GM04504 (cell line): ENCODE data around the gene ENPP5.
"Not testable (repeated sequence)": the region's sequence is repeated elsewhere in the genome, so short reads cannot be mapped to it uniquely, and the experiment has no call there.

ENCODE experiments used
- DNase-seq: peaks from one replicate; pipeline ENCODE4 v3.0.0-alpha.2; 2012; ENCODE audit warnings: low read depth

ENPP5 gene

DNA sequence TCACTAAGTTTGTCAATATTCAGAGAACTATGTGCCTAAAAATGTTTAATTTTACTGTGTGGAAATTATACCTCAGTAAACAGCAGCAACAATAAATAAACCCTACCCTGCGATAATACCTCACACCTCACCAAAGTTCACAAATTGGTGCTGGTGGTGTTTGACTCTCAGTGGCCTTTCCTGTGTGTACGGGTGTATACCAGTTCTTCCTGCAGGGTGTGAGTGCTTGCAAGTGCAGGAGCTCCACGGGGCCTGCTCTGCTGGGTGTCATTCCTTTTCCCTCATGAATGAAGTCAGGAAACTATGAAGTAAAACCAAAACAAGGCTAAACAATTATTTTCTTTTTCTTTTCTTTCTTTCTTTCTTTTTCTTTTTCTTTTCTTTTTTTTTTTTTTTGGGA is 4.1 kb upstream of the ENPP5 start:
- no peak for DNase-seq

DNA sequence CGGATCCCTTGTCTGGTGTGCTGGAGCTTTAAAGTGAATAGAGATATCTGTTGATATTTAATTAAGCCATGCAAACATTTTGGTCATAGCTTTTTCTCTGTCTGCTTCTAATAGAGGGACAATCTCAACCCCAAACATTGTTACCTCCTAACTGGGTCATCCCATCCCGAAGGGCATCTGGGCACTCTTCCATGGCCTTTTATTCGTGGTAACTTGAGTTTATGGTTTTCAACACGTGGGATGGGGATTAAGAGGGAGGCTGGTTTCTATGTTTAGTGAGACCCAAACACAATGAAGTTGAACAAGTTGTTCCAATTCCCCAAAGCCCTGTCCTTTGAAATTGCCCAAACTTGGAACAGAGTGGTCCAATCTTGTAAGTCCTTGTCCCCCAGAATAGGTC is 1.4 kb upstream of the ENPP5 start:
- no peak for DNase-seq

DNA sequence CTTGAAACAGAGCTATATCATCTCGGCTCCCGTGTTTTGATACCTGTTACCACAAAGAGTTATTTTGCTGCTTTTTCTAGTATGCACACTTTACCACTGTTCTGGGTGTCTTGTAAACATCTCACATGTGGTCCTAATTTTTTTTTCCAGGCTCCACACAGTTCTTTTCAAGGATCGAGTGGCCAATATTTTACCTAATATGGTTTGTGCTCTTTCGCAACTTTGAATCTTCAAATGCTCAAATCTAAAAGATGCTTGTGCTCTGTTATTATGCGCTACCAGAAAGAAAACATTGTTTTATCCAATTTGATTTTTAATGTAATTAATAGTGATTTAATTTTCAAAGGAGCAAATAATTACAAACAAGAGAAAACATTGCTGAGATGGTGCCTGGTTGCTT is 10.7 kb downstream of the ENPP5 start:
- DNase-seq = no peak

DNA sequence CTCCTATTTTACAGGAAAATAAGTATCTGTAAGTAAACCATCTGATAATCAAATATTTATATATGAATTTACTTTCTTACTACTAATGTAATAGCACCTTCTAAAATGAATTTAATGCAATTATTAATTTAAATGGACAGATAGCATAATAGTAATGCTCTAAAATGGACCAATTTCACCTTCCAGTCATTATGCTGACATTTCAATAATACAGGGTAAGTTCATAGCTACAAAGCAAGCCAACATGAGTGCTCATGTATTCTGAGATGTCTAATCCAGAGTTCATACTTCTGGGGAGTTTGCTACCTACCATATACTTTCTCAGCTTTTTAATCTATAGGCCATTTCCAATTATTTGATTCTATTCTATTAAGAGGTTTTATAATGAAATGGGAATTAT is 11.6 kb downstream of the ENPP5 start:
- no peak for DNase-seq

DNA sequence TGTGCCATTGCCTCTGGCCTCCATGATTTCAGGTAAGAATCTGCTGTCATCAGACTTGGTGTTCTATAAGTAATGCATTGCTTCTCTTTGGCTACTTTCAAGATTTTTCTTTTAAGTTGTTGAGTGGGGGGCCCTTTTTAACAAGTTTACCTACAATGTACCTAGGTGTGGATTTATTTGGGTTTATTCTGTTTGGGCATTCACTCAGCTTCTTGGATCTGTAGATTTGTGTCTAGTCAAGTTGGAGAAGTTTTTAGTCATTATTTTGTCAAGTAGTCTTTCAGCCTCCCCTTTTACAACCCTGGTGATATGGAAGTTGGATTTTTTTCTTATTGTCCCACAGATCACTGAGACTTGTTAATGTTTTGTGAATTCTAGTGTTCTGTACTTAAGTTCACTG is 14.1 kb downstream of the ENPP5 start:
- DNase-seq = no peak

DNA sequence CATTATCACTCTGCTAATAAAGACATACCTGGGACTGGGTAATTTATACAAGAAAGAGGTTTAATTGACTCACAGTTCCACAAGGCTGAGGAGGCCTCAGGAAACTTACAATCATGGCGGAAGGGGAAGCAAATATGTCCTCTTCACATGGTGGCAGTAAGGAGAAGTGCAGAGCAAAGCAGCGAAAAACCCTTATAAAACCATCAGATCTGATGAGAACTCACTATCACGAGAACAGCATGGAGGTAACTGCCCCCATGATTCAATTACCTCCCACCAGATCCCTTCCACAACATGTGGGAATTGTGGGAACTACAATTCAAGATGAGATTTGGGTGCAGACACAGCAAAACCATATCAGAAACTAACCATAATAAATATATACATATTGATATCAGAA is 21.7 kb downstream of the ENPP5 start:
- DNase-seq = not testable (repeated sequence)

DNA sequence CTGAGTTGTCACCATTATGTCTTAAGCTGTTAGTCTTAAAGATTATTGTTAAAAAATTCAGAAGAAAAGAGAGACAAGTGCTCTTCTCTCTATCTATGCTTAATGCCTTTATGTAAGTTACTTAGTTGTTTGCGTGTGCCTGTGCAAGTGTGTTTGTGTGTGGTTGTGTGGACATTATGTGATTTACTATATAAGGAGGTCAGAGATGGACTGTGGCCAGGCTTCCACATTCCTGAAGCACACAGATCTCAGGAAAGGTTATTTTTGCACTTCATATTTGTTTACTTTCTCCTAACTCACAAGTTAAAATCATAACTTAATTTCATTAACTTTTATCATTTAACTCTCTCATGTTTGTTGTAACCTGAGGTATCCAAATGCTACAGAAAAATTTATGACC is 26.5 kb downstream of the ENPP5 start:
- no peak for DNase-seq

DNA sequence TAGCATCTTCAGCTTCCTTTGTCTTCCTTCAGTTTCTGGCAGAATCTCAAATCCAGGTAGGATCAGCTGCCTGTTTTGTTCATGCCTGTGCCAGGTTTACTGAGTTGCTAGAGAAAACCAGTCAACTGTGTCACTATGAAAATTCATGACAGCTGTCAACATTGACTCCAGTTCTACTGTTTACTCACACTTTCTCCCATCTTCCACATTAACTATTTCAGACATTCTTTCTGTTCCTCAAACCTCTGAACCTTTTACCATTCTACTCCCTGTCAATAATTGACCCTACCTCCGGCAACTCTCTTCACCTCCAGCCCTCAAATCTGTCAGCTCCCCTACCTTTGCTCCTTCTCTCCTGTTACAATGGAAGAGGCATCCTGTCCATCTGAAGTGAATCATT is 32.5 kb downstream of the ENPP5 start:
- no peak for DNase-seq

DNA sequence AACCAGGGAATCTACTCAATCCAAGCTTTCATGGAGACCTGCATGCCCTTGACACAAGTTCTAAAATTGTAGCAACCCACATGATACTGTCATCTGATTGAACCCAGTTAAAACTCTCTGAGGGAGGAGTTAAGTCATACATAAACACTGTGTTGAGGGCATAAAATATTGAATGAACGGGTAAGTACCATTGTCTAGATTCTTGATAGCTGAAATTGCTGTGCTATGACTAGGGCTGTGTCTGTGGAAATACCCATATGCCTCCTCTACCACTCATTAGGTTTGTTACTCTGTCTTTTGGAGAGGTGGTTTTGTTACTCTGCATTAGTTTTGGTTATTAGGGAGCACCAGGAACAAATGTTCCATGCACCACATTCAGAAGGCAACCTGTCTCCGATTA is 33.4 kb downstream of the ENPP5 start:
- DNase-seq = no peak

DNA sequence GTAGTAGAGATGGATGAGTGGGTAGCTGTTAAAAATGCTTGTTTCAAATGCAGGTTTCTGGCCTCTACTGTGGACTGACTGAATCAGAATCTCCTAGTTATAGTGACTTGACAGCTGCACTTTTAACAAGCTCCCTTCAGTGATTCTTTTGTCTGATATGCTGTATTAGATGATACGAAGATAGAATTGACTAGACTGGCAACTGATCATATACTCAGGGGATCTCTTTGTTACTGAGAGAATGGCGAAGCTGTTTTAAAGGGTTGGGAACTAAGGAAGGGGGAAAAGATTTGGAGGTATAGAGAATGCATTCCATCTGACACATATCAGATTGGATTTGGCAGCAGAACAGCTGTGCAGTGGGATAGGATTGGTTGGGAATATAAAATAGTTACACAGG is 33.9 kb downstream of the ENPP5 start:
- no peak for DNase-seq

DNA sequence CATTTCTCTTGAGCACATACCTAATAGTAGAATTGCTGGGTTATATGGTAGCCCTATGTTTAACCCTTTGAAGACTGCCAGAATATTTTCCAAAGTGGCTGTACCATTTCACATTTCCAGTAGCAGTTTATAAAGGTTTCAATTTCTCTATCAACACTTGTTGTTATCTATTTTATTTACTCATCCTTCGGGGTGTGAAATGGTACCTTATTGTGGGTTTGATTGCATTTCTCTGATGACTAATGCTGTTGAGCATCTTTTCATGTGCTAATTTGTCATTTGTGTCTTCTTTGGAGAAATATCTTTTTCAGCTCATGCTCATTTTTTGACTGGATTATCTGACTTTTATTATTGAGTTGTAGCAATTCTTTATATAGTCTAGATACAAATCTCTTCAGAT is 35.6 kb downstream of the ENPP5 start:
- DNase-seq = no peak

DNA sequence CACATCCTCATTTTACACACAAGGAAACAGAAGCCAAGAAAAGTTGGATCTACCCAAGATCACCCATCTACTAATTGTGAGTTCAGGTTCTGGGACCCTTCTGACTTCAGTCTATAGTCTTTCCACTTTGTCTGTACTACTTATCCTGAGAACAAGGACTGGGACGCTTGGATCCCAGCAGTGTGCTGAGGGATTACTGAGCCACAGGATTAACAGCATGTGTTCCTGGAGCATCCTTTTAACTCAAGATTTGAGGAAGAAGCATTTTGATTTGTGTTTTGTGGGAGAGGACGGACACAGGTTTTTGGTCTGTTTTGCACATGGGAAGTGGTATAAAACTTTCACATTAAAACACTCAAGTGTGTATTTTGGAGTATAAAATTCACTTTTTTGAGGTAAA is 36.6 kb downstream of the ENPP5 start:
- DNase-seq = no peak

DNA sequence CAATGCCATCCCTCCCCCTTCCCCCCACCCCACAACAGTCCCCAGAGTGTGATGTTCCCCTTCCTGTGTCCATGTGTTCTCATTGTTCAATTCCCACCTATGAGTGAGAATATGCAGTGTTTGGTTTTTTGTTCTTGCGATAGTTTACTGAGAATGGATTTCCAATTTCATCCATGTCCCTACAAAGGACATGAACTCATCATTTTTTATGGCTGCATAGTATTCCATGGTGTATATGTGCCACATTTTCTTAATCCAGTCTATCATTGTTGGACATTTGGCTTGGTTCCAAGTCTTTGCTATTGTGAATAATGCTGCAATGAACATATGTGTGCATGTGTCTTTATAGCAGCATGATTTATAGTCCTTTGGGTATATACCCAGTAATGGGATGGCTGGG is 39.5 kb downstream of the ENPP5 start:
- not testable (repeated sequence) for DNase-seq

DNA sequence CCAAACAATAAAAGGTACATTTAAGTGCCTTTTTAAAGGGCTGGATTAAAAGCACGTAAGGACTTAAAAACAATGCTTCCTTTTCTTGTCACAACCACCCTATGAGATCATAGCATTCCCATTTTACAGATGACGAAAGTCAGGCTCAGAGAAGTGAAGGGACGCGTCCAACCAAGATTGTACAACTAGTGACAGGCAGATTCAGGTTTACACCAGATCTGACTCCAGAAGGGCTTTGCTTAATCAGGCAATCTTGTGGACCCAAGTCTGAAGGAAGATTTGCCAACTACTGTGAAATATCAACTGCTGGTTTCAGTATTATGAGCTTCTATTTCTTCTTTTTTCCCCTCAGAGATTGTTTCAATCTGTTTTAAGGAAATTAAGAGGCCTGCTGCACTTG is 40.1 kb downstream of the ENPP5 start:
- DNase-seq = no peak

DNA sequence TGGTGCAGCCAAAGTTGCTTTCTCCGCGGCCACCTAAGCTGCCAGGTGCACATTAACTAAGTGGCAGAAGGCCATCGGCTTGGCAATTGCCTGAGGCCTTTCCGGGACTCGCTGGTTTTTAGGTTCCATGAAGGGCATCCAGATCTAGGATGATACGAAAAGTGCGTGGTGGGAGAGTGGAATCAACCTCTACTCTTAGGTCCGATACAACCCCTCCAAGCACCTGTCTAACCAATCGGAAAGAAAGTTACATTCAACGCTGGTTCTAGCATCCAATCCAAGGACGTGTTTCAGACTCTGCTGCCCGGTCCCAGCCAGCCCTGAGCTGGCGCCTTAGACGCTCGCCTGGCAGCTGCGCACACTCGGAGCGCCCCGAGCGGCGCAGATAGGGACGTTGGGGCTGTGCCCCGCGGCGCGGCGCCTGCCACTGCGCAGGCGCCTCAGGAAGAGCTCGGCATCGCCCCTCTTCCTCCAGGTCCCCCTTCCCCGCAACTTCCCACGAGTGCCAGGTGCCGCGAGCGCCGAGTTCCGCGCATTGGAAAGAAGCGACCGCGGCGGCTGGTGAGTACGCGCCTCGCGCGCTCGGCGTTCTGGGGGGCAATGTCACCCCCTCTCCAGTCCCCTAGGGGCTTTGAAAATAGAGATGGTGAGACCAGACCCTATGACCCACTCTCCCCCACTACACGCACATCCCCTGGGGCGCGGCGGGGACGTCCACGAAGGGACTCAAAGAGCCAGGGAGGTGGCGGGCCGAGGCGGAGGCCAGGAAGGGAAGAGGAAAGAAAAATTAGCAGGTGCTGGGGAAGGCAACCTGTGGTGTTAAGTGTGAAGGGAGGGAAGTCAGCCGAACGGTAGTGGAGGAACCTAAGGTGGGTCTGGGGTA is 40.9 kb downstream of the ENPP5 start, which contains the start of gene ENPP4:
ENPP4 (plus strand) TSS at position 361 of the 883 bp plus-strand sequence. CDS start 9,595 bp downstream, outside the sequence.
- DNase-seq = peak; percentile 28

DNA sequence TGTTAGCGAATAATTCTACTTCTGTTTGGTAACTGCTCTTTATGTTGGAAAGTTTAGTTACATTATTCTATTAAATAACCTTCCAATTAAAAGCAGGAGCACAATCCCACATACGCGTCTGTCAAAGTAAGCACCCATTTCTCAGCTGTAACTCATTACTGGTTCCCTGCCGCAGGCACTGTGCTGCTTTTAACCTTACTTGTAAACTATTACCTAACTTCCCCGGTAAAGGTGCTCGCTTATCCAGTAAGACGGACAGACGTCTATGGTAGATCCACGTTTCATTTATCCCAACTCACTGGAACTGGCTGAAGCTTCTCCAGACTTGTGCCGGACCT is 41.5 kb downstream of the ENPP5 start:
- no peak for DNase-seq

DNA sequence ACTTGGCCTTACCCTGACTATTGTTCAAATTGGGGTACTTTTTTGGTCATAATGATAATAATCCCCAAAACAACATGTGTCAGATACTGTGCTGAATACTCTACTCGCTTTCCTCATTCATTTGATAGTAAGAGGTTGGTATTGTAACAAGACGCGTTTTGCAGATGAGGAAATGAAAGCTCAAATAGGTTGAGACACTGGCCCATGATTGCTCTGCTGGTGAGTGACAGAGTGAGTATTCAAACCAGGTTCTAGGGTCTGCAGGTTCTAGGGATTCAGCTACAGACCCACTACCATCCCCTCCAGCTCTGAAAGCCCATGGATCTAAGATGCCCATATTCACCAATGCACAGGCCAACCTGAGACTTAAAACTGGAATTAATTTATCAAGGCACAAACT is 42.3 kb downstream of the ENPP5 start:
- DNase-seq = no peak

DNA sequence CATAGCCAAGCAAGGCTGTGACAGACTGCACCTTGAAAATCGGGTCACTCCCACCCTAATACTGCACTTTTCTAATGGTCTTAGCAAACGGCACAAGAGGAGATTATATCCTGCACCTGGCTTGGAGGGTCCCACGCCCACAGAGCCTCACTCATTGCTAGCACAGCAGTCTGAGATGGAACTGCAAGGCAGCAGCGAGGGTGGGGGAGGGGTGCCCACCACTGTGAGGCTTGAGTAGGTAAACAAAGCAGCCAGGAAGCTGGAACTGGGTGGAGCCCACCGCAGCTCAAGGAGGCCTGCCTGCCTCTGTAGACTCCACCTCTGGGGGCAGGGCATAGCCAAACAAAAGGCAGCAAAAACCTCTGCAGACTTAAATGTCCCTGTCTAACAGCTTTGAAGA is 51.1 kb downstream of the ENPP5 start:
- not testable (repeated sequence) for DNase-seq

DNA sequence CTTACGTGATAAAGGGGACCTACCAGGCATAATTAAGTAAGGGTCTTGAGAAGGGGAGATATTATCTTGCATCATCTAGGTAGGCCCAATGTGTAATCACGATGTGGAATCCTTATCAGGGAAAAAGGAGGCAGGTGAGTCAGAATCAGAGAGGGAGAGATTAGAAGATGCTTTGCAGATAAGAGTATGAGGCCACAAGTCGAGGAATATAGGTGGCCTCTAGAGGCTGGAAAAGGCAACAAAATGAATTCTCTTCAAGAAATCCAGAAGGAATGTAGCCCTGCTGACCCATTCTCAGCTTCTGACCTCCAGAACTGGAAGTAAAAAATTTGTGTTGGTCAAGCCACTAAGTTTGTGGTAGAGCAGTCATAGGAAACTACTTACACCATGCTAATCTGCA is 51.9 kb downstream of the ENPP5 start:
- DNase-seq = no peak

DNA sequence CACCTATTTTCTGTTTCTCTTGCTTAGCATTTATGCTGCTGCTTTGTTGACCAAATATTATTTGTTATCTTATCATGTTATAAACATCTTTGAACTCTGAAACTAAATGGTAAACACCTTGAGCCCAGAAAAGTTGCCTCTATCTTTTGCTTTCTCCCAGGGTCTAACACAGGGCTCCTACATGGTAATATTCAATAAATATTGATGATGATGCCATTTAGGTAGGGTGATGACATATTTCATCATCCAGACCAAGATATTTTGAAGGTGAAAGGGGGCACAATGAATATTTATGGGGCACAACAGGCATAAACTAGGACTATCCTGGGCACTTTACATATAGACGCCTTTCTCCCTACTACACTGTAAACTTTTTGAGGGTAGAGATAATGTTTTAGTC is 52.6 kb downstream of the ENPP5 start:
- no peak for DNase-seq

DNA sequence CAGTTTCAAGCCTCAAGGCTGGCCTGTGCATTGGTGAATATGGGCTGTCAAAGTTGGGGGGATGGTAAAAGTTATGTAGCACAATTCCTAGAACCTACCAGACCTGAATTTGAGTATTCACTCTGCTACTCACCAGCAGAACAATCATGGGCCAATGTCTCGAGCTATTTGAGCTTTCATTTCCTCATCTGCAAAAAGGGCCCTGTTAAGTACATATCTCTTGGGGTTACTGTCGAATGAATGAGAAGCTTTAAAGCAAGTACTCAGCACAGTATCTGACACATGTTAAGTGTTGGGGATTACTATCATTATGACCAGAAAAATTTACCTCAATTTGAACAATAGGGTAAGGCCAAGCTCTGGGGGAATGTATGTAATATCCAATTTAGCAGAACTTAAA is 54.5 kb downstream of the ENPP5 start:
- no peak for DNase-seq

DNA sequence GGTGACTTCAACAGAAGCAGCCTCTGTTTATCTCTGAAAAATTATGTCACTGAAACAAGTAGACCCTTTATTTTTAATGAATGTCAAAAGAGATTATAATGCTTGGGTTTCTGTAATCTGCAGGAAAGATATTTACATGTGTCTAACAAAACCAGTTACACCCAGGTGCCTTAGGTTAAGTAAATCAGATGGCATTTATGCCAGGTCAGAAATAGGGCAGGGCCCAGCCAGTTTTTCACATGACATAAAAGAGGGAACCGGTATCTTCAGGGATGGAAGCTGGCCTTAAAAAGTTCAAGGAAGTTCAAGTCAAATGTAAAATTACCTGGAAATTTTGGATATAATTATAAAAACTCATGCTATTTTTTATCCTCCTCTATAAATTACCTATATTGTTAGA is 55.1 kb downstream of the ENPP5 start:
- DNase-seq = no peak

DNA sequence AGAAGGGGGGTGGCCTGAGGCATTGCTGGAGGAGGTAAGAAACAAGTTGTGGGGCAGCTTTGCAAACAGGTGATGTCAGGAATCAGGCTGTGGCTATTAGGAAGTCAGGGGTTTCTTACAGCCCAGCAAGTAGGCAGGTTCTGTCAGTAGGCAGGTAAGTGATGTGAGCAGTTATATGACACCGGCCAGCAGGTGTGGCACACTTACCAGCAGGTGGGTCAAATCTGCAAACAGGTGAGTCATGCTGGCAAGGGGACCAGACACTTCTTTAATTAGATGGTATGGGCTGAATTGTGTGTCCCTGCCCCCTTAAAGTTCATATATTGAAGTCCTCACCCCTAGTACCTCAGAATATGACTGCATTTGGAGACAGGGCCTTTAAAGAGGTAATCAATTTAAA is 57.4 kb downstream of the ENPP5 start:
- no peak for DNase-seq
